ENCODE data around the gene ZBP1.

Gene ZBP1

DNA sequence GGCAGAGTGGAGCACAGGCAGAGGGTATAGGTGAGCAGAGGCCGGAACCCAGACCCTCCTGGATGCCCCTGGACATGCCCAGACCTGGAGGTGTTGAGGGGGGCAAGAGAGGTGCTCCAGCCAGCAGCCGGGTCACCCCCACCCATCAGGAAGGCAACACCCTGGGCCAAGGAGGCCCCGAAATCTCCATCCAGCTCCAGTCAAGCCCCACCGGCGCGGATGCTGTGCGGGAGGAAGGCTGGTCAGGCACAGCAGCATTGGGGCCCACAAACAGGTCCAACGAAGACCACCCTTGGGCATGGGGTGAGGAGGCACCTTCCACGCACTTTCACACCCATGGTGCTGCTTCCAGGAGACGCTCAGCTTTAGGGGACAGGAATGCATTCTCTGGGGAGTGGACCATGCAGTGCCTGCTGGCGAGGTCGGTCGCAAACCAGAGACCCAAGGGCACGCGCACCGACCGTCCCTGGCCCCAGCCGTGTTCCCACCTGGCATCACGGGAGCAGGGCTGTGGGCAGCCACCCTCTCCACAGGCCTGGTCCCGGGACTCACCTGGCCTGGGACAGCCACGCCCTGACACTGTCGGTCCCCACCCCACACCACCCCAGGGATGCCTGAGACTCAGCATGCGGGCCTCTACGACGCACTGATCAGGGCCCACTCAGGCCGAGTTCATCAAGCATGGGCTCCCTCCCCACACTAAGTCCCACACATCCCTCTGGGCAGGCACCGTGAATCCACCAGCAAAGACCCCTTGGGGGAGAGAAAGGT lies 43.6 kb upstream of the ZBP1 start:
- Histone ChIP-seq H3K9me2 (replicated peaks; ENCODE audit: control insufficient read depth, low read length) (no peaks in the 10 kb centered on the region), H3K27me3 (ENCODE audit: control insufficient read depth, low read length) (no peaks in the 10 kb centered on the region), H3K36me3 (ENCODE audit: control insufficient read depth, low read length) (no peaks in the 10 kb centered on the region), H3K9me3 (ENCODE audit: control insufficient read depth, insufficient read depth, low read length) (no peaks in the 10 kb centered on the region), H3K4me1 (ENCODE audit: control insufficient read depth, low read length) (peaks cover 8% of the 10 kb centered on the region), H3K27ac (ENCODE audit: low read depth, low read length) (no peak overlapping the region), H3K79me2 (ENCODE audit: control insufficient read depth, low read length) (no peaks in the 10 kb centered on the region; the same call in 1 of the 2 replicates), H3K4me3 (ENCODE audit: low read length) (no peak overlapping the region), H3K4me2 (ENCODE audit: low read length) (no peak overlapping the region), H4K20me1 (ENCODE audit: control insufficient read depth, insufficient read depth, low read depth, low read length) (peaks cover 4% of the 10 kb centered on the region; the same call in 1 of the 2 replicates), H3F3A (ENCODE audit: control insufficient read depth, insufficient read depth) (no peaks in the 10 kb centered on the region)
- TF ChIP-seq, protein P1, sequence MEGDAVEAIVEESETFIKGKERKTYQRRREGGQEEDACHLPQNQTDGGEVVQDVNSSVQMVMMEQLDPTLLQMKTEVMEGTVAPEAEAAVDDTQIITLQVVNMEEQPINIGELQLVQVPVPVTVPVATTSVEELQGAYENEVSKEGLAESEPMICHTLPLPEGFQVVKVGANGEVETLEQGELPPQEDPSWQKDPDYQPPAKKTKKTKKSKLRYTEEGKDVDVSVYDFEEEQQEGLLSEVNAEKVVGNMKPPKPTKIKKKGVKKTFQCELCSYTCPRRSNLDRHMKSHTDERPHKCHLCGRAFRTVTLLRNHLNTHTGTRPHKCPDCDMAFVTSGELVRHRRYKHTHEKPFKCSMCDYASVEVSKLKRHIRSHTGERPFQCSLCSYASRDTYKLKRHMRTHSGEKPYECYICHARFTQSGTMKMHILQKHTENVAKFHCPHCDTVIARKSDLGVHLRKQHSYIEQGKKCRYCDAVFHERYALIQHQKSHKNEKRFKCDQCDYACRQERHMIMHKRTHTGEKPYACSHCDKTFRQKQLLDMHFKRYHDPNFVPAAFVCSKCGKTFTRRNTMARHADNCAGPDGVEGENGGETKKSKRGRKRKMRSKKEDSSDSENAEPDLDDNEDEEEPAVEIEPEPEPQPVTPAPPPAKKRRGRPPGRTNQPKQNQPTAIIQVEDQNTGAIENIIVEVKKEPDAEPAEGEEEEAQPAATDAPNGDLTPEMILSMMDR (IDR thresholded peaks at IDR 0.05; ENCODE audit: low read depth, low read length, poor library complexity, severe bottlenecking) = no peak
- no peak for TF ChIP-seq EZH2phosphoT487 (IDR thresholded peaks at IDR 0.05; ENCODE audit: borderline replicate concordance, low read length)

DNA sequence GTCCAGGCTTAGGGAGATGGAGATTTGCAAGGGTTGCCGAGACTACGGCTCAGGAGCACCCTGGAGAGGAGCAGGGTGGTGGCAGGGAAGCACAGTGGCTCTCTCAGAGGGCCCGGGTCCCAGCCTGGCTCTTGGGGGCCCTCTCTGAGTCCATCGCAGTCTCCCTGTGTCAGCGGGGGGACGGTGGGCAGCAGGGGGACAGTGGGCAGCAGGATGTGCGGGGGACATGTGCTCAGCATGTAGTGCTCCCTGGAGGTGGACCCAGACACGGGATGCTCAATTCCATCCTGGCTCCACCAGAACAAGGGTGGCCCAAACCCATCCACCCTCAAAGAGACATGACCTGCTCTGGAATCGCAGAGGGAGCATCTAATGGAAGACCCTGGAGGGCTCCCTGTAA lies 43.0 kb upstream of the ZBP1 start:
- H3K9me3 ChIP-seq (ENCODE audit: control insufficient read depth, insufficient read depth, low read length) = no peaks in the 10 kb centered on the region
- H3K4me3 ChIP-seq (ENCODE audit: low read length) = no peak overlapping the region
- no peaks in the 10 kb centered on the region for H3K36me3 ChIP-seq (ENCODE audit: control insufficient read depth, low read length)
- peaks cover 14% of the 10 kb centered on the region for H3K4me1 ChIP-seq (ENCODE audit: control insufficient read depth, low read length)
- no peaks in the 10 kb centered on the region for H3K27me3 ChIP-seq (ENCODE audit: control insufficient read depth, low read length)
- H3K79me2 ChIP-seq (ENCODE audit: control insufficient read depth, low read length) = no peaks in the 10 kb centered on the region; the same call in 1 of the 2 replicates
- H3K4me2 ChIP-seq (ENCODE audit: low read length) = no peak overlapping the region
- H3K27ac ChIP-seq (ENCODE audit: low read depth, low read length) = no peak overlapping the region
- H4K20me1 ChIP-seq (ENCODE audit: control insufficient read depth, insufficient read depth, low read depth, low read length) = peaks cover 4% of the 10 kb centered on the region; the same call in 1 of the 2 replicates
- no peaks in the 10 kb centered on the region for H3F3A ChIP-seq (ENCODE audit: control insufficient read depth, insufficient read depth)
- no peaks in the 10 kb centered on the region for H3K9me2 ChIP-seq (replicated peaks; ENCODE audit: control insufficient read depth, low read length)
- TF ChIP-seq, protein P1 (IDR thresholded peaks at IDR 0.05; ENCODE audit: low read depth, low read length, poor library complexity, severe bottlenecking) = no peak
- TF ChIP-seq EZH2phosphoT487 (IDR thresholded peaks at IDR 0.05; ENCODE audit: borderline replicate concordance, low read length) = no peak

DNA sequence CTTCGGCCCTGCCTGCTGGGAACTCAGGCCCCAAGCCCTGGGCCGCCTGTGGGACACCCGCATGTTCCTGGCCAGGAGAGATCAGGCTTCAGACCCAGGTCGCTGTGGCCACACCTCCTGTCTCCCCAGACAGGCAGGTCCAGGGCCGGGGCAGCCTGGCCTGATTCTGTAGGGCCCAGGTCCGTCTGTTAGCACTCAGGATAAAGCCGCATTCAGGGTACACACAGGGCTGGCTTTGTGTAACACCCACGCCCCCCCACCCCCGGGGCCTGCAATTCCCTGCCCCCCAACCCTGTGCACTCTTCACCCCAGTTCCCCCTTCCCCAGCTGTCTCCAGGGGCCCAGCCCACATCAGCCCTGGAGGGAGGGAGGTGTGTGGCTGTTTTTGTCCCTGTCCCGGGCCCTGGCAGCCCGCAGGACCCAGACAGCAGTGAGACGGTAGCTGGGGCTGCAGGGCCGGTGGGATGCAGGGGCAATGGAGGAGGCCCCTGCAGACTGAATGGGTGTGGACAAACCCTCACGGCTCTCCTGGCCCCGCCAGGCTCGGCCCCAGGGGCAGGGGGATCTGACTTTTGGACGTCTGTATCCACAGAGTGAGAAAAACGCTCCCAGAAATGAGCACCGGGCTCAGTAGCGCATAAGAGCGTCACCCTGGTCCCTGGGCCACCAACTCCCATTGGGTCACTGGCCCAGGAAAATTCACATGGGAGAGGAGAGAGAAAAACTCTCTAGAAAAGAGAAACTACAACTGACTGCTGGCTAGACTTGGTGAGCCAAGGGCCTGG lies 42.4 kb upstream of the ZBP1 start:
- H4K20me1 ChIP-seq (ENCODE audit: control insufficient read depth, insufficient read depth, low read depth, low read length) = peaks cover 4% of the 10 kb centered on the region; the same call in 1 of the 2 replicates
- H3K27me3 ChIP-seq (ENCODE audit: control insufficient read depth, low read length) = no peaks in the 10 kb centered on the region
- no peaks in the 10 kb centered on the region; the same call in 1 of the 2 replicates for H3K36me3 ChIP-seq (ENCODE audit: control insufficient read depth, low read length)
- H3K4me2 ChIP-seq (ENCODE audit: low read length) = no peak overlapping the region
- peaks cover 20% of the 10 kb centered on the region for H3K4me1 ChIP-seq (ENCODE audit: control insufficient read depth, low read length)
- no peaks in the 10 kb centered on the region for H3K9me2 ChIP-seq (replicated peaks; ENCODE audit: control insufficient read depth, low read length)
- no peak overlapping the region for H3K27ac ChIP-seq (ENCODE audit: low read depth, low read length)
- H3K79me2 ChIP-seq (ENCODE audit: control insufficient read depth, low read length) = no peaks in the 10 kb centered on the region; the same call in 1 of the 2 replicates
- H3K9me3 ChIP-seq (ENCODE audit: control insufficient read depth, insufficient read depth, low read length) = no peaks in the 10 kb centered on the region
- no peak overlapping the region for H3K4me3 ChIP-seq (ENCODE audit: low read length)
- no peak for TF ChIP-seq EZH2phosphoT487 (IDR thresholded peaks at IDR 0.05; ENCODE audit: borderline replicate concordance, low read length)
- TF ChIP-seq, protein P1 (IDR thresholded peaks at IDR 0.05; ENCODE audit: low read depth, low read length, poor library complexity, severe bottlenecking) = no peak
- no peaks in the 10 kb centered on the region for H3F3A ChIP-seq (ENCODE audit: control insufficient read depth, insufficient read depth)
